GM12874 (cell line): Measurements from ENCODE around the gene USP5.

Source experiments
- TF ChIP-seq, protein P1 (sequence below): IDR thresholded peaks from 2 replicates; pipeline ENCODE4 v1.5.1; 2011; ENCODE audit warnings: low read depth, mild to moderate bottlenecking, control low read depth, low read length, moderate library complexity; ENCODE audit not compliant: insufficient read depth

USP5 gene

DNA sequence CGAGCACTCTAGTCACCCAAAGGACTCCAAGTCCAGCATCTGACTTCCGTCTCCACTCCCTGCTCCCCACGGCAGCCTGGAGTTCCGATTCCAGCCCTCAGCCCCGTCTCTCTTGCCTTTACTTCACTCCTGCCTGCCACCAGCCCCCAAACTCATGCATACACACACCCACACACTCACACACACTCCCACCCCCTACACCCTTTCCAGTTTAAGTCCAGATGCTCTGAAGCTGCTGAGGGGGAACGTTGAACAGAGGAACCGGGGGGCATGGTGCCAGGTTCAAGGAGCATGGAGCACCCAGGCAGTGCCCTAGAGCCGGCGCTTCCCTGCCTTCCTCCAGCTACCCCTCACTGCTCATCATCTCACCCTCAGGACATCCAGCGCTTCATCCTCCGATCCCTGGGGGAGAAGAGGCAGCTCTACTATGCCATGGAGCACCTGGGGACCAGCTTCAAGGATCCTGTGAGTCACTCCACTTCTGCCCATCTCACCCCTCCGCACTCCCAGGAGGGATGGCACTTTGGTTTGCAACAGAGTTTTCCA is 20.4 kb upstream of the USP5 start:
- TF ChIP-seq, protein P1, sequence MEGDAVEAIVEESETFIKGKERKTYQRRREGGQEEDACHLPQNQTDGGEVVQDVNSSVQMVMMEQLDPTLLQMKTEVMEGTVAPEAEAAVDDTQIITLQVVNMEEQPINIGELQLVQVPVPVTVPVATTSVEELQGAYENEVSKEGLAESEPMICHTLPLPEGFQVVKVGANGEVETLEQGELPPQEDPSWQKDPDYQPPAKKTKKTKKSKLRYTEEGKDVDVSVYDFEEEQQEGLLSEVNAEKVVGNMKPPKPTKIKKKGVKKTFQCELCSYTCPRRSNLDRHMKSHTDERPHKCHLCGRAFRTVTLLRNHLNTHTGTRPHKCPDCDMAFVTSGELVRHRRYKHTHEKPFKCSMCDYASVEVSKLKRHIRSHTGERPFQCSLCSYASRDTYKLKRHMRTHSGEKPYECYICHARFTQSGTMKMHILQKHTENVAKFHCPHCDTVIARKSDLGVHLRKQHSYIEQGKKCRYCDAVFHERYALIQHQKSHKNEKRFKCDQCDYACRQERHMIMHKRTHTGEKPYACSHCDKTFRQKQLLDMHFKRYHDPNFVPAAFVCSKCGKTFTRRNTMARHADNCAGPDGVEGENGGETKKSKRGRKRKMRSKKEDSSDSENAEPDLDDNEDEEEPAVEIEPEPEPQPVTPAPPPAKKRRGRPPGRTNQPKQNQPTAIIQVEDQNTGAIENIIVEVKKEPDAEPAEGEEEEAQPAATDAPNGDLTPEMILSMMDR = no peak

DNA sequence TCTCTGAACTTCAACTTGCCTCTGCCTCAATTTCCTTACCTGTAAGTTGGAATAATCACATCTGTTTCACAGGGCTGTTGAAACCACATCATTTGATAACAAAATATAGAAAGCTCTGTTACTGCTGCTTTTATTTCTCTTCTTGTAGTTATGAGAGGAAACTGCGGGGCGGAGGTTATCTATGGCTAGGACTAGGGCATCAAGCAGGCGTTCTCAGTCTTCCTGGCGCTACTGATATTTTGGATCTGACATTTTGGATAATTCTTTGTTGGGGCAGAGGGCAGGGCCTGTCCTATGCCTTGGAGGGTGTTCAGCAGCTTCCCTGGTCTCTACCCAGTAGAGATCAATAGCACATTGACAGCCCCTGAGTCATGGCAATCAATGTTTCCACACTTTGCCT is 19.8 kb upstream of the USP5 start:
- TF ChIP-seq, protein P1 = no peak

DNA sequence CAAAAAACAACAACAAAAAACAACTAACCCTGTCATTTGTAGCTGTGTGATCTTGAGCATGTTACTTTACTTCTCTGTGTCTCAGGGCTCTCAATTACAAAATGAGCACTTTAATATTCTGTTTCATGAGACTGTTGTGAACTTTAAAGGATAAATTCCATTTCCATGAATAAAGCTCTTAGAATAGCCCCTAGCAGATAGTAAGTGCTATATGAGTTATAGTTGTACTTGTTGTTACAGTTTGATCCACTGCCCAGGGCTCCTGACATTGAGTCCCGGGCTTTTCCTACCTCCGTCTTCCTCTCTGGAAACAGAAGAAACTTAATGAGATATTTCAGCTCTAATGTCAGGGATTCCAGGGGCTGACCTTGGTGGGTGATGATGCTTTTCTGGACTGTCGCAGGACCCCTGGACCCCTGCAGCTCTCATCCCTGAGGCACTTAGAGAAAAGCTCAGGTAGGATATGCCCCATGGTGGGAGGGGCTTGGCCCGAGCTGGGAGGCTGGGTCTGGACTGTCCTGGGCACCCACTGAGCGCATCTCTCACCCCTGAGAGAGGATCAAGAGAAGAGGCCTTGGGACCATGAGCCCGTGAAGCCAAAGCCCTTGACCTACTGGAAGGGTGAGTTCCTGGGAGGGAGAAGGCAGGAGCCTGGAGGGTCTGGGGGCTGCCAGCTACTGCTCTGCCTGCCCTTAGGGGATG is 18.6 kb upstream of the USP5 start:
- TF ChIP-seq, protein P1 = no peak

DNA sequence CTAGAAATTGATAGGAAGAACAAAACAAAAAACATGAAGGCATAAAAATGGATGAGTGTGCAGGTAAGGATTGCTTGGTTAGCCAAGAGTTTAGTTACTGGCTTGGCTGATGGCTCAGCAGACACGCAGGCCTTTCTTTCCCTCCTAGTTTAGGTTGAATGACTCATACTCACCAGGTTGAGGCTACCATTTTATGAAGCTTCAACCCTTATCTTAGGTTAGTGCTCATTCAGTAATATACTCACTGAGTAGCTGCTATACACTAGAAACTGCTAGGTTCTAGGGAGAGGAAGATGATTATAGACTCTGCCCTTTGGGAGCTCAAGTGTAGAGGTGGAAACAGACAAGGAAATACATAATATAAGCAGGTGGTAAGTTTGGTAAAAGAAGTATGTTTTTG is 17.7 kb upstream of the USP5 start:
- TF ChIP-seq, protein P1 = no peak

DNA sequence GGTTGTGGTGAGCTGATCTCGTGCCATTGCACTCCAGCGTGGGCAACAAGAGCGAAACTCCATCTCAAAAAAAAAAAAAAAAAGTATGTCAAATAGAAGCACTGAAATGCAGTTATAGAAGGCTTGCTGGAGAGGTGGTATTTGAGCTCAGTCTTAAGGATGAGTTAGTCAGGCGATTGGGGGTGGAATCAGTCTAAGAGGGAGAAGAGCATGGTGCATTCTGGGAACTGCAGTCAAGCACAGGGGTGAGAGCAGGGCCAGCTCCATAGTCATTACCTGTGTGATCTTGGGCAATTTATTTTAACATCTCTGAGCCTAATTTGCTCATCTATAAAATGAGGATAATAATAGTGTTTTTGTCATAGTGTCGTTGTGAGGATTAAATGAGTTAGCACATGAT is 17.1 kb upstream of the USP5 start:
- TF ChIP-seq, protein P1 = no peak

DNA sequence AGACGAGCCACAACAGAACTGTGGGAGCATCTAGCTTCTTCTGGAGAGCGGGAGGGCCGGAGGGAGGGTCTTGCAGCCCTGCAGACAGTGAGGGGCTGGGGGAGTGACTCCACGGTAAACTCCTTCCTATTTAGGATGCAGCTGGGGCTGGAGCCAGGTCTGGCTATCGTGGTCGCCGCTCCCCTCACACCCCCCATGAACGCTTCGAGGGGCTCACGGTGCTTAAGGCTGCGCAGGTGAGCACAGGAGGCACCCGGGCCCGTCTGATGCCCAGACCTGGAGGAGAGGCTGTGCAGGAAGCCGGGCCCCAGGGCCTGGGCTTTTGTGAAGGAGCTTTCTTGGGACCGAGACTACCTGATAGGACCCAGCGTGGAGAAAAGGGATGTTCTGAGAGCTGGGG is 15.1 kb upstream of the USP5 start:
- TF ChIP-seq, protein P1 = no peak

DNA sequence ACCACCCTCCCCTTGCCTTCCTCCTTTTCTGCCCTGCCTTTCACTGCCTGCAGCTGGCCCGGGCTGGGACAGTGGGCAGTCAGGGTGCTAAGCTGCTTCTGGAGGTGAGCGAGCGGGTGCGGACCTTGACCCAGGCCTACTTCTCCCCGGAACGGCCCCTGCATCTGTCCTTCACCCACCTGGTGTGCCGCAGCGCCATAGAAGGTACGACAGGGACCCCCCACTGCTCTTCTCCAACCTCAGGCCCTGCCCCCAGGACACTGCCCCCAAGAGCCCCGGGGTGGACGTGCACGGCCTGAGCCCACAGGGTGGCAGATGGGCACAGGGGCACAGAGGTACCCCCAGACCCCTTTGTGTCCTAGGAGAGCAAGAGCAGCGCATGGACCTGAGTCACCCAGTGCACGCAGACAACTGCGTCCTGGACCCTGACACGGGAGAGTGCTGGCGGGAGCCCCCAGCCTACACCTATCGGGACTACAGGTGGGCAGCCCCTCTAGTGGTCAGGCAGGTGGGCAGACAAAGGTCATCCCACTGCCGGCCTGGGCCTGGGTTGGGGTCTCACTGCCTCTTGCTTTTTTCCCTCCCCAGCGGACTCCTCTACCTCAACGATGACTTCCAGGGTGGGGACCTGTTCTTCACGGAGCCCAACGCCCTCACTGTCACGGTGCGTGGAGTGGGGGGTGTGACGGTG is 14.4 kb upstream of the USP5 start:
- TF ChIP-seq, protein P1 = no peak
